Loucy (cell line): ENCODE results near the gene MAML3.

Source experiments
- CTCF ChIP-seq: fragments of 200-600 bp; sonication (generic); conservative IDR thresholded peaks from 2 replicates; pipeline ENCODE4 v1.5.1; 2014; ENCODE audit warnings: mild to moderate bottlenecking, antibody characterized with exemption, low read length
- EZH2phosphoT487 ChIP-seq: fragments of 200-600 bp; IDR thresholded peaks from 2 replicates; pipeline ENCODE4 v1.6.1; 2018; ENCODE audit warnings: antibody characterized with exemption, mild to moderate bottlenecking, moderate library complexity, borderline replicate concordance

GRCh38 chr4:140094438-140095420 lies 59.3 kb downstream of the MAML3 start:
- TF ChIP-seq CTCF (no peak), EZH2phosphoT487 (no peak)
